Measurements from ENCODE around the gene DTNA.

DTNA gene

DNA sequence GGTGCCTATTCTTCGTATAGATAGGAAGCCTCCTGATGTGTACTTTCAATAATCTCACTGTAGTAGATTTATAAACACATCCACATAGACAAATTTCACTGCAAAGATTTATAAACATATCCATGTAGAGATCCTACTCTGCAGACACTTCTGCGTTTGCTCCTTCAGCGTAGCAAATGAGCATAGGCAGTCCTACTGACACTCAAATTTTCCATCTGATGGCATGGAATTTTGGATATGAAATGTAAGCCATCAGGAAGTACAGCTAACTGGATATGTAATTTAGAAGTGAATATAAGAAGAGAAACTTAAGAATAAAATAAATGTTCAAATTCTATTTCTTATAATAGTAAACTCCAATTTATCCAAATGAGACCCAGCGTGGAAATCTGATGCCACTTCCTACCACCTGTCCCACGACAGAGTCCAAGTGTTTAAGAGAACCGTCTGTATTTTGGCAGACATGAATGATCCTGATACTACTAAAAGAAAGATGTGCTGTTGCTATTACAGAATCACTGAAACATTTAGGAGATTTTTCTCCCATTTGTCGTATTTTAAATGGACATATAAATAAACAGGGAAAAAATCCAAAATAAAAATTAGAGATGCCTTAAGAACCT lies 86.0 kb downstream of the DTNA start:
- no peaks in the 10 kb centered on the region for H3K36me3 ChIP-seq (ENCODE audit: insufficient read depth, low read length)
- no peak overlapping the region for H3K9ac ChIP-seq (ENCODE audit: low read depth, low read length)

DNA sequence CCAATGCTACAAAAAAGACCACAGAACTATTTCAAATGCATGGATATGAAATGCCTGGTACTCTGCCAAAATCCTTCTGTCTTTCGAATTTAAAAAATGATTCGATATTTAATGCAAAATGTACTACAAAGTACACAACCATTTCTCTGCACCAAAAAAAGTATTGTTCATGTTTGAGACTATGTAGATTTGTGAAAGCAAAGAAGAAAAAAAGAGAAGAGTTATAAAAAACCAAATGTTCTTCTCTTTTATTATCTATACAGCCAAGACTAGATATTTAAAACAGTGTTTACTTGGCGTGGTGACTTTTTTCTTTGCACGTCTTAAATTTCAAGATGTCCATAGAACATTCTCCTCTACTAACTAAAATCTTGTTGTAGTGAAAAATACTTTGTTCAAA lies 89.2 kb downstream of the DTNA start:
- Histone ChIP-seq H3K36me3 (ENCODE audit: insufficient read depth, low read length) (no peaks in the 10 kb centered on the region), H3K4me1 (ENCODE audit: insufficient read depth, low read length) (peaks cover 20% of the 10 kb centered on the region), H3K9me3 (ENCODE audit: control insufficient read depth, insufficient read depth, low read length) (no peaks in the 10 kb centered on the region), H3K9ac (ENCODE audit: low read depth, low read length) (no peak overlapping the region)

More for the DNA sequence above, 86.0 kb downstream of the DTNA start:
- Histone ChIP-seq H3K9me3 (ENCODE audit: control insufficient read depth, insufficient read depth, low read length) (no peaks in the 10 kb centered on the region), H3K4me1 (ENCODE audit: insufficient read depth, low read length) (no peaks in the 10 kb centered on the region)

DNA sequence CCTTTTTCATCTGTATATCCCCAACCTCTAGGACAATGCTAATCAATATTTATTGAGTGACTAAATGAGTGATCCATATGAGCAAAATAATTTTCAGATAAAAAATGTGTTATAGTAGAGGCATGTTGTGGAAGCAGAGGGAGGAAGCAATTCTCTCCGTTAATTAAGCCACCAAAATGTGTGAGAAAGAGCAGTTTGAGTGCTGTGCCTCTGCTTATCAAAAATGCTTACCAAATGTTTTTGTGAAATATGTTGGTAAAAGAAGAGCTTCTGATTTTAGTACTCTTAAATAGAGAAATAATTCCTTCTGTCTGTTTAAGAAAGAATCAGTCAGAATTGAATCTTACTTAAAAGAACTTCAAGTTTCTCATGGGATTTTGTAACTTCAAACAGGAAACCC lies 90.3 kb downstream of the DTNA start:
- peaks cover 20% of the 10 kb centered on the region for H3K4me1 ChIP-seq (ENCODE audit: insufficient read depth, low read length)
- no peaks in the 10 kb centered on the region for H3K36me3 ChIP-seq (ENCODE audit: insufficient read depth, low read length)
- no peak overlapping the region for H3K9ac ChIP-seq (ENCODE audit: low read depth, low read length)
- H3K9me3 ChIP-seq (ENCODE audit: control insufficient read depth, insufficient read depth, low read length) = no peaks in the 10 kb centered on the region

DNA sequence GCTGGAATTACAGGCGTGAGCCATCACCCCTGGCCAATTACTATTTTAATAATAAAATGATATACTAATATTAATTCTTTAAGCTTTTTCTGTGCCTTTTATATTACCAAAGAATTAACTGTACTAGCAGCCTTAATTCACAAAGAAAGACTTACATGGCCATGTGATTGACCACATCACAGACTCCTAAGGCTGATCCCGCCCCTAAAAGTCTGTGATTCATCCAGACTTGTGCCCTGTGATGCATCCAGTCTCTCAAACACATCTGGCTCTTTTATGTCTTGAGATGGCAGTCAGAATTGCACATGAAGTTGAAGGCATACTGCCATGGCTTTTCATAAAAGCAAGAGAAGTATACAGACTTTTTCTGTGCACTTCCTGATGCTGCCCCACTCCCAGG lies 91.7 kb downstream of the DTNA start:
- Histone ChIP-seq H3K9me3 (ENCODE audit: control insufficient read depth, insufficient read depth, low read length) (no peaks in the 10 kb centered on the region), H3K9ac (ENCODE audit: low read depth, low read length) (no peak overlapping the region), H3K4me1 (ENCODE audit: insufficient read depth, low read length) (peaks cover 22% of the 10 kb centered on the region), H3K36me3 (ENCODE audit: insufficient read depth, low read length) (no peaks in the 10 kb centered on the region)

DNA sequence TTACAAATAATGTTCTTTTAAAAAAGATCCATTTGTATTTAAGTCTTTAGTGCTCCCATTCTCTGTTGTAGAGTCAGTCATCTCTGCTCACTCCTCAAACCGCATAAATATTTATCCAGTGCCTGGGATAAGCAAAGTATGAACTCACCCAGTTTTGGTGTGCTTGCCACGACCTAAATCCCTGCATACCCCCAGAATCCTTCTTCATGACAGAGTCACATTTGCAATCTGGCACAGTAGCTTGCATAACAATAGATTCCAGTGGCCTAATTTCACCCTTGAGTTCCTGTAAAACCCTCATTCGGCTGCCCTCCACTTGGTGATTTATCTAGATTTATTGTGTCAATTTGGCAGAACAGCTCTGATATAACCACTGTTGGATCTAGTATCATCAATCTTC lies 92.9 kb downstream of the DTNA start:
- H3K4me1 ChIP-seq (ENCODE audit: insufficient read depth, low read length) = peaks cover 31% of the 10 kb centered on the region
- no peaks in the 10 kb centered on the region for H3K9me3 ChIP-seq (ENCODE audit: control insufficient read depth, insufficient read depth, low read length)
- no peak overlapping the region for H3K9ac ChIP-seq (ENCODE audit: low read depth, low read length)
- no peaks in the 10 kb centered on the region for H3K36me3 ChIP-seq (ENCODE audit: insufficient read depth, low read length)

DNA sequence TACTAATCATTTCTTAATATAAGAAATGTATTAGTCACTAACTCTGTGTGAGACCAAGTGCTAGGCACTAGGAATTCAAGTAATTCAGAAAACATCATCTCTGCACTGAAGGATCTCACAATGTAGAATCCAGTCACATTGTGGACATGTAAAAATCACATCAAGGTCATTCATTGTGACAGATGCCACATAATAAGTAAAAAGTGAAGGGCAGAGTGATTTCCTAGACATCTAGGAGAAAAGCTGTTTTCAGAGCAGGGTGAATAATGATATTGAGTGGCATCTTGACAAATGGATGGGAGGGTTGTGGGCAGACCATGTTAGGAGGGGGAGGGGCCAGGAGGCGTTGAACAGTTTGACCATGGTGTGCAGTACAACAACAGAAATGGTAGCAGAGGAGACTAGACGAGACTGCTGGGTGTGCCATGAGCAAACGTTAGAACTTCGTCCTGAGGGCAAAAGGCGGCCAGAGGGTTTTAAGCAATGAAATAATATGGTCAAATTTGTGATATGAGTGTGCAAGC lies 93.8 kb downstream of the DTNA start:
- H3K9me3 ChIP-seq (ENCODE audit: control insufficient read depth, insufficient read depth, low read length) = no peaks in the 10 kb centered on the region
- no peak overlapping the region for H3K9ac ChIP-seq (ENCODE audit: low read depth, low read length)
- no peaks in the 10 kb centered on the region for H3K36me3 ChIP-seq (ENCODE audit: insufficient read depth, low read length)
- peaks cover 40% of the 10 kb centered on the region for H3K4me1 ChIP-seq (ENCODE audit: insufficient read depth, low read length)

DNA sequence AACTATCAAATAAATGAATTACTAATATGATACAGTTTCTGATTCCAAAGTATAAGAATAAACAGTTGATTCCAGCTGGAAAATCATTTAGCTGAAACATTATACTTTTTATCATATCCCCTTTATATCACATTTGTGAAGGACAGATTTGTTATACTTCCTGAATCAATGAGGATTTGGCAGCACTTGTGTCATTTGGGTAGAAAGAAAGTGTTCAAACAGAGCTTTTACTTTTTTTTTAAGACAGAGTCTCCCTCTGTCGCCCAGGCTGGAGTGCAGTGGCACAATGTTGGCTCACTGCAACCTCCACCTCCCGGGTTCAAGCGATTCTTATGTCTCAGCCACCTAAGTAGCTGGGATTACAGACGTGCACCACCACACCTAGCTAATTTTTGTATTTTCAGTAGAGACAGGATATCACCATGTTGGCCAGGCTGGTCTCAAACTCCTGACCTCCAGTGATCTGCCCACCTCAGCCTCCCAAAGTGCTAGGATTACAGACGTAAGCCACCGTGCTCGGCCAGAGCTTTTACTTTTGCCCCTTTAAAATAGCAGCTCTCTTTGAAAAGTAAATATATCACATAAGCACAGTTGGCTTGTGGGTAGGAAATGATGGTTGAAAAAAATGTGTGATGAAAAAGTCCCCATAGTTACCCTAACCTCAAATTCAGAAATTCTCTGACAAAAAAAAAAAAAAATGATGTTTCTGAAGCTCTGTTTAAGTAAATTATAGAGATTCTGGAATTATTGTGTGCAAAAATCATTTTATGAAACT lies 95.2 kb downstream of the DTNA start:
- Histone ChIP-seq H3K9me3 (ENCODE audit: control insufficient read depth, insufficient read depth, low read length) (no peaks in the 10 kb centered on the region), H3K36me3 (ENCODE audit: insufficient read depth, low read length) (no peaks in the 10 kb centered on the region), H3K4me1 (ENCODE audit: insufficient read depth, low read length) (peaks cover 40% of the 10 kb centered on the region), H3K9ac (ENCODE audit: low read depth, low read length) (no peak overlapping the region)

DNA sequence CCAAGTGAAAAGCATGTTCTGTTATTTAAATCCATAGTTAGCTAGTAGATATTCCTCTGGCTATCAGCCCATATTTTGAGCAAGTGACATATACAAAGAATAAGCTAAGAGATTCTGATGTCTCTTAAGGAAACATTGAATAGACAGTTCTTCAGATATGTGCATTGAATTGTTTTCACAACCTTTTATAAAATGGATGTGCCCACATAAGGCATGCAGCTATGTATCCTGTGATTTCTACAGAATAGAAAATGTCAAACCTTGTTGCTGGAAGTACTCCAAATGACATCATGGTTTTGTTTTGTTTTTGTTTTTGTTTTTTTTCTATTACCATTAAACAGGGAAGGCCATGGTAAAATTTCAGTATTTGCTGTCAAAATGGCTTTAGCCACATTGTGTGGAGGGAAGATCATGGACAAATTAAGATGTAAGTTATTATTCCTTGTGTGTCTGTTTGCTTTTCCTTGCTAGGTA lies 95.8 kb downstream of the DTNA start:
- Histone ChIP-seq H3K4me1 (ENCODE audit: insufficient read depth, low read length) (peaks cover 40% of the 10 kb centered on the region), H3K9ac (ENCODE audit: low read depth, low read length) (no peak overlapping the region), H3K36me3 (ENCODE audit: insufficient read depth, low read length) (no peaks in the 10 kb centered on the region), H3K9me3 (ENCODE audit: control insufficient read depth, insufficient read depth, low read length) (no peaks in the 10 kb centered on the region)

DNA sequence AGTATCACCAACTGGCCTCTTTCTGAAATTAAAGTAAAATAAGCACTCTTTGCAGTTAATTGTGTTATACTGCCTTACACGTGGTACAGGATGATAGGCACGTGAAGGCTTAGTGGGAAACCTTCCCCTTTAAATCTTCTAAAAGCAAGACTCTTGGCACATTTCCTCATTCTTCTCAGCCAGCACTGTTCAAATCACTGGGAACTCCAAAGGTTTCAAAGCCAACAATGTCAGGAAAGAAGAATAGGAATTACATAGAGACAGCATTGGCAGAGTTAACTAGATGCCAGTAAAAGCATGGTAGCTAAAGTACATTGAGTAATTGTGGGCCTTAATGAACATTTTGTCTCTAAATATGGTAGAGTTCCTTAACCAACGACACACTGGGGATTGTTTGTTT lies 96.4 kb downstream of the DTNA start:
- no peaks in the 10 kb centered on the region for H3K36me3 ChIP-seq (ENCODE audit: insufficient read depth, low read length)

DNA sequence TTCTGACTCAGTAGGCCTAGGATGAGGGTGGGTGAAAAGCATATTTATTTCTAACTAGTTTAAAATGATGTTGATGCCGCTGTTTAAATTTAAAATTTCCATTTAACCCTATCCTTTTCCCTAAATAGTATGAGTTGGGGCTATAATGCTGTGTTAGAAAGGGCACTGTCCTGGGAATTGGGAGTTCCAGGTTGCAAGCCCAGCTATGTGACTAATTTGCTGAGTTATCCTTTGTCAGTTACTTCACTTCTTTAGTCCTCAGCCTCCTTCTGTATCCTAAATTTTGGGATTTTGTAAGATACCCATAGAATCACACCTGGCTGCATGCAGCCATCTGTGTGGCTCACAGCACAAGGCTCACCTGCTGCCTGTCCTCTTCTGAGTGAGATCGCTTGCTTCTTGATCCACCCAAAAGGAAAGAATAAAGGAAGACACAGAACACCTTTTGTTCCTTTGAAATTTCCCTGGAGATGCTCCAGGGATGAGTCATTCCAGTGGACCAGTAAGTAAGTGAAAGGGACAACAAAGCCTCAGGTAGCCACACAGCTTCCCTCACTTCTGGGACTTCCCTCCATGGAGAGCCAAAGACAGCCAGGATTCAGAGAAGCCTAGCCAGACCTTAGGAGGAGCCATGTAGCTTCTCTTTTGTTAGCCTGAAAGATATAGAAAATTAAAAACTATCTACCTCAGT lies 97.2 kb downstream of the DTNA start:
- no peak overlapping the region for H3K9ac ChIP-seq (ENCODE audit: low read depth, low read length)
- H3K36me3 ChIP-seq (ENCODE audit: insufficient read depth, low read length) = peaks cover 6% of the 10 kb centered on the region; the same call in 1 of the 2 replicates
- H3K9me3 ChIP-seq (ENCODE audit: control insufficient read depth, insufficient read depth, low read length) = no peaks in the 10 kb centered on the region
- H3K4me1 ChIP-seq (ENCODE audit: insufficient read depth, low read length) = peaks cover 34% of the 10 kb centered on the region

More for the DNA sequence above, 96.4 kb downstream of the DTNA start:
- Histone ChIP-seq H3K4me1 (ENCODE audit: insufficient read depth, low read length) (peaks cover 40% of the 10 kb centered on the region), H3K9ac (ENCODE audit: low read depth, low read length) (no peak overlapping the region), H3K9me3 (ENCODE audit: control insufficient read depth, insufficient read depth, low read length) (no peaks in the 10 kb centered on the region)

DNA sequence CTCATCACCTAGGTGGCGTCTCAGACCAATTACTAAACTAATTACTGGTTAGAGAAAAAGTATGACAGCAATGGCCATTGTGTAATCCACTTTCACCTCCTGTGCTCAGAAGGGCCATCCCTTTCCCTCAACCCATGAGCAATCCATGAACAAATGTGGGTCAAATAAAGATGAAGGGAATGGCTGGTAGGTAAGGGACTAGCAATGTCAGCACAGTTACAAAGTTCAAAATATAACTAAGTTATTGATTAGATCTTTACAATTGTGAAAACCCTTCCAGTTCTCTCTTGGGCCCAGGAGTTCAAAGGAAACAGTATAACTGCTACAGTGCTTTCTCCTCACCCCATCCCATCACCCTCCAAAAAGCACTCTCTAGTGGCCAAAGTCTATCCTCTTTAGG lies 98.3 kb downstream of the DTNA start:
- H3K9ac ChIP-seq (ENCODE audit: low read depth, low read length) = no peak overlapping the region
- no peaks in the 10 kb centered on the region for H3K9me3 ChIP-seq (ENCODE audit: control insufficient read depth, insufficient read depth, low read length)
- peaks cover 23% of the 10 kb centered on the region for H3K4me1 ChIP-seq (ENCODE audit: insufficient read depth, low read length)
- H3K36me3 ChIP-seq (ENCODE audit: insufficient read depth, low read length) = peaks cover 9% of the 10 kb centered on the region; the same call in 1 of the 2 replicates

DNA sequence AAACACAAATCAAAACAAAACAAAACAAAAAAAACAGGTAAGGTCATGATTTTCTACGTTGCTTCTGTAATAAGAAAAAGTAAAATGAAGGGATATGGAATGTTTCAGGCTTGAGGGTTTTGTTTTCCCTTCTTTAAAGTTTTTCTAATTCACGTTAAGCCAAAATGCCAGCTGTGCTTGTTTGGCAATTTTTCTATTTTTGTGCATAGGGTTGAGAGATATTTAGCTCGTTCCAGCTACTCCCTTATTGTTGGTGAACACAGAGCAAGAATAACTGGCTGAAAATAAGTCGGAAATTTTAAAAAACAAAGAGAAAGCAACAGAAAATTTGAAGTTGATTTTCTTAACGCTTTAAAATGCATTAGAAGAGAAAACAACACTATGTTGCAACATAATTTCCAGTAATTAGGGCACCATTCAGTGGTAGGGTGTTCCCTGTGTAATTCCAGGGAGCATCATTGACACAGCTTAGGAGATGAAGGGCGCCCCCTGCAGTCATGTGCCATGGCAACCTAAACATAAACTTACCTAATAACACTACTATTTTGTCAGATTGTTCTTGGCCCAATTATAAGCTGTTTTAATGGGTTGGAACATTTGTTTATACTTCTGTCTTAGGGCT lies 99.5 kb downstream of the DTNA start:
- Histone ChIP-seq H3K36me3 (ENCODE audit: insufficient read depth, low read length) (peaks cover 9% of the 10 kb centered on the region; the same call in 1 of the 2 replicates), H3K9ac (ENCODE audit: low read depth, low read length) (no peak overlapping the region), H3K9me3 (ENCODE audit: control insufficient read depth, insufficient read depth, low read length) (no peaks in the 10 kb centered on the region), H3K4me1 (ENCODE audit: insufficient read depth, low read length) (peaks cover 20% of the 10 kb centered on the region)

DNA sequence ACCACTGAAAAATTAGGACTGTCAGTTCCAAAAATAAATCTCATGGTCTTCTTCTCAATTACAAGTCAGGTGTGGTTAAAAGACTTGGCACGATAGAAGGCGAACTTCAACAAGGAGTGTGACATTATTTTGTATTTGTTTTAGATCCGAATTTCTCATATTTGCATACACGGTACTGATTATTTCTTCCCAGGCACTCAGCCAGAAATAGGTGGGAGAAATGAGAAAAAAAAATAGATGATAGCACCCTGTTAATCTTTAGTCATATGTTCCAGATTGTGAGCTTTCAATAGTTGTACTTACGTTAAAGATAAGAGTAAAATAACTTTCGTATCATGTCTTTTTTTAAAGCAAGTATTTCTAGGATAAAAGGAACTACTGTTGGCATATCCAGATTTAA lies 106.1 kb downstream of the DTNA start:
- no peaks in the 10 kb centered on the region for H3K4me1 ChIP-seq (ENCODE audit: insufficient read depth, low read length)
- no peak overlapping the region for H3K9ac ChIP-seq (ENCODE audit: low read depth, low read length)
- H3K9me3 ChIP-seq (ENCODE audit: control insufficient read depth, insufficient read depth, low read length) = no peaks in the 10 kb centered on the region
- peaks cover 9% of the 10 kb centered on the region for H3K36me3 ChIP-seq (ENCODE audit: insufficient read depth, low read length)

DNA sequence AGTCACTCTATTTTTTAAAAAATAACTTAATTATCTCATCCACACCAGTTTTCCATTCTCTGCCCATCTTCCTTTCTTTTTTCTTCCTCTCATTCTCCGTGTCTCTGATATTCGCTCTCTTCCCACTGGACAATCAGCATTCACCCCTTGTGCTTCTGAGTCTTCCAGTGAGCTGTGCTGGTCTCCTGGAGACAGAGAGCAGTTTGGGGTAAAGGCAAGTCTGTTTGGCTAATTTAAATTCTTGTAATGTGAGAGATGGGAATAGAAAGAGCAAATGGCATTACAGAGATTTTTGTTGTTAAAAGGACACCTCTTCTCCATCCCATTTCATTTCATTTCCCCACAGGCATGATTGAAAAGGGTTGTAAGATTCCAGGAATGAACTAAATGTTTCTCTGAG lies 107.5 kb downstream of the DTNA start:
- Histone ChIP-seq H3K4me1 (ENCODE audit: insufficient read depth, low read length) (no peaks in the 10 kb centered on the region), H3K9me3 (ENCODE audit: control insufficient read depth, insufficient read depth, low read length) (no peaks in the 10 kb centered on the region), H3K9ac (ENCODE audit: low read depth, low read length) (no peak overlapping the region), H3K36me3 (ENCODE audit: insufficient read depth, low read length) (no peaks in the 10 kb centered on the region; the same call in 1 of the 2 replicates)

Data from ES-I3 (cell line).